GM21576 (cell line): ENCODE measurements around the gene LRRC8E.
"Not testable (repeated sequence)": the region's sequence is repeated elsewhere in the genome, so short reads cannot be mapped to it uniquely, and the experiment has no call there.

Source experiments
- ATAC-seq: cut with Tn5 transposase; IDR thresholded peaks from one replicate; pipeline ENCODE4 v1.9.1; 2021; ENCODE audit warnings: mild to moderate bottlenecking, moderate library complexity; ENCODE audit not compliant: unreplicated experiment

LRRC8E gene

GRCh38 chr19:7928741-7929701 is 40.7 kb downstream of the LRRC8E start:
- no peak for ATAC-seq

- not testable (repeated sequence) for ATAC-seq
These were observed 41.7 kb downstream of the LRRC8E start for GRCh38 chr19:7930030-7930429.

- no peak for ATAC-seq
These were observed 42.5 kb downstream of the LRRC8E start for GRCh38 chr19:7930765-7931164.

GRCh38 chr19:7931221-7932061 is 43.1 kb downstream of the LRRC8E start:
- no peak for ATAC-seq

- ATAC-seq = no peak
These were observed 44.1 kb downstream of the LRRC8E start for GRCh38 chr19:7932276-7932929.

- no peak for ATAC-seq
These were observed 44.6 kb downstream of the LRRC8E start for GRCh38 chr19:7932930-7933300.

- no peak for ATAC-seq
These were observed 45.1 kb downstream of the LRRC8E start for GRCh38 chr19:7933411-7933810.

- ATAC-seq = no peak
These were observed 45.8 kb downstream of the LRRC8E start for GRCh38 chr19:7933828-7934725.

GRCh38 chr19:7934766-7935165 is 46.5 kb downstream of the LRRC8E start:
- ATAC-seq = no peak

GRCh38 chr19:7940841-7941240 is 52.5 kb downstream of the LRRC8E start:
- ATAC-seq = no peak

GRCh38 chr19:7941895-7942596 is 53.7 kb downstream of the LRRC8E start:
- ATAC-seq = no peak

- no peak for ATAC-seq
These were observed 54.7 kb downstream of the LRRC8E start for GRCh38 chr19:7942981-7943443.

GRCh38 chr19:7943444-7944176 is 55.3 kb downstream of the LRRC8E start, which contains the start of gene TIMM44:
TSS of gene TIMM44 (minus strand) at chr19:7943666. CDS start at chr19:7943651, 15 bp downstream.
- peak; percentile 87 for ATAC-seq

- peak; percentile 27 for ATAC-seq
These were observed 56.0 kb downstream of the LRRC8E start for GRCh38 chr19:7944177-7944761.

- no peak for ATAC-seq
These were observed 59.6 kb downstream of the LRRC8E start for GRCh38 chr19:7947939-7948338.
